ENCODE data around the gene PTPRR. TPM values are rescaled to one million over a fixed set of nuclear protein-coding genes. Genes with fewer than 3 reads are reported as not detected.

Gene PTPRR
- total and polyA plus RNA-seq, 11 donors: 0.21 to 1.0 (median 0.40) TPM; not detected in 1

- intact Hi-C loops (cut with DNase I): no loop called here
- Histone ChIP-seq H3K9me3 (no peaks in the 10 kb centered on the region), H3K4me1 (no peaks in the 10 kb centered on the region), H3K27ac (no peak overlapping the region), H3K36me3 (no peaks in the 10 kb centered on the region), H3K4me3 (no peak overlapping the region), H3K27me3 (no peaks in the 10 kb centered on the region)
- DNase-seq: no peak
- WGBS, 4 donors: 67 to 87% (median 73%) methylated on average over 4 of the region's 4 CpGs
- ATAC-seq: no peak
- TF ChIP-seq CTCF (IDR thresholded peaks at IDR 0.05) (no peak), POLR2A (IDR thresholded peaks at IDR 0.05) (no peak)
Measured at GRCh38 chr12:70824511-70824910, 96.0 kb downstream of the PTPRR start.

DNA sequence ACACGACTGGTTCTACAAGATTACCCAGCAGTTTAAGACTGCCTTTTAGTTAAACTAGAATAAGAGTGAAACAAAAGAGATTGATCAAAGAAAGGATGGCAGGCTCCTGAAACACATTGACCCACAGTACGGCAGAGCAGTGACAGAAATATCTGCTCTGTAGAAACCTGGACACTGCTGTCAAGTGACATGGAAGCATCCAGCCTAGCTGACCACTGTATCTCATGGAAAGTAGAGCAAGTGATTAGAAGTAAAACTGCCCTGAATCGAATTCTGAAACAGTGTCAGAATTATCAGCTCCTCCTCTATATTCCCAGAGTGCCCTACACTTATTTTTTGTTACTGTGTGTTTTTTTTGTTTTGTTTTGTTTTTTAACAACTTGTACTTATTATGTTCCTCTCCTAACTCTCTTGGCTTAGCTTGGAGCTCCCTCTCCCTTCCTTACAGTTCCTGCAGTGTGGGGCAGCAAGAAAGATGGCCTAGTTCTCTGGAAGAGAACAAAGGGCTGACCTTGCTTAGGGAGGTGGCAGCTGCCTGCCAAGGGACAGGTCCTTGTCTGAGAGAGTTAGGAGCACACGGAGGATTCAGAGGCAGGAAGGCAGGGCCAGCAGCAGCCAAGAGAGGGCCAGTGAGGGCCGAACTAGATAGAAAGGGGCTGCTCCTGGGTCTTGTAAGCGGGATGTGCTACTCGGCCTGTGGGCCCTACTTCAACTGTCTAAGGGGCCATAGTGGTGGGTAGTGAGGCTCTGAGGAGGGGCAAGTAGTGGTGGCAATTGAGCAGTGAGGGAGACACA is 97.2 kb downstream of the PTPRR start:
- Histone ChIP-seq H3K9me3 (no peaks in the 10 kb centered on the region), H3K4me3 (no peak overlapping the region), H3K27ac (no peak overlapping the region), H3K27me3 (no peaks in the 10 kb centered on the region), H3K36me3 (no peaks in the 10 kb centered on the region), H3K4me1 (no peaks in the 10 kb centered on the region)
- DNase-seq (no peak), ATAC-seq (no peak)
- WGBS, 4 donors: 72 to 77% (median 75%) methylated on average over 7 of the region's 7 CpGs
- TF ChIP-seq CTCF (IDR thresholded peaks at IDR 0.05): no peak
- TF ChIP-seq POLR2A (IDR thresholded peaks at IDR 0.05): no peak
- intact Hi-C loops (cut with DNase I): no loop called here

- no peak for ATAC-seq
- intact Hi-C loops (cut with DNase I): no loop called here
- Histone ChIP-seq H3K4me1 (no peaks in the 10 kb centered on the region), H3K27ac (no peak overlapping the region), H3K36me3 (no peaks in the 10 kb centered on the region), H3K4me3 (no peak overlapping the region), H3K9me3 (no peaks in the 10 kb centered on the region), H3K27me3 (no peaks in the 10 kb centered on the region)
- no peak for DNase-seq
- WGBS, 4 donors: 61 to 79% (median 71%) methylated on average over 3 of the region's 3 CpGs
- TF ChIP-seq CTCF (IDR thresholded peaks at IDR 0.05): no peak
- TF ChIP-seq POLR2A (IDR thresholded peaks at IDR 0.05): no peak
Measured at GRCh38 chr12:70822412-70822811, 98.1 kb downstream of the PTPRR start.

DNA sequence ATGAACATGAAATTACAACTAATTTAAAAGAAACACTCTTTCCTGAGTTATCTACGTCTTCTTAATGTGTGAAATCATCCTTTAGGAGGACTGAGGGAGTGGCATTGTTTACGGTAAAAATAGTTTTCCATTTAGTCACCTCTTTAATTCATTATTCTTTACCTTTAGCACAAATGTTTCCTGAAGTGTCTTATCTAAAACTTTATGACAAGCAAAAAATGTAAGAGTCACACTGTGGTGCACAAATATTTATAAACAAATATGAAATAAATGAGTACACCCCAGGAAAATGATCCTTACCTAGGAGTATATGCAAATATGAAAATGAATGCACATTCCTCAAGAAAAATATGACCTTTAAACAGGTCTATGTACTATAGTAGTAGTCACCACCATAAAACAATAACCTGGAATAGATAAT is 104.6 kb downstream of the PTPRR start:
- Histone ChIP-seq H3K27me3 (no peaks in the 10 kb centered on the region), H3K4me1 (no peaks in the 10 kb centered on the region), H3K4me3 (no peak overlapping the region), H3K36me3 (no peaks in the 10 kb centered on the region), H3K27ac (no peak overlapping the region), H3K9me3 (peaks cover 0 to 5% (median 0%) of the 10 kb centered on the region in 12 donors)
- TF ChIP-seq CTCF (IDR thresholded peaks at IDR 0.05): no peak
- ATAC-seq (no peak), DNase-seq (no peak)
- intact Hi-C loops (cut with DNase I): no loop called here
- 85 to 87% (median 86%) methylated on average over 2 of the region's 2 CpGs for WGBS, 4 donors

All from heart left ventricle (tissue), 16 donors.